ENCODE measurements around the gene DHX36.

Gene DHX36

GRCh38 chr3:154227531-154227930 is 96.8 kb downstream of the DHX36 start:
- no peak for DNase-seq (ENCODE audit: low spot score)
- TF ChIP-seq CTCF (IDR thresholded peaks at IDR 0.05; ENCODE audit: extremely low read depth, insufficient read depth, missing control alignments) = no peak
- in situ Hi-C loops (cut with MboI; ENCODE audit: low pct_unique_long_range_greater_than_20kb, low sequenced_read_pairs, unreplicated experiment) = no loop called here

DNA sequence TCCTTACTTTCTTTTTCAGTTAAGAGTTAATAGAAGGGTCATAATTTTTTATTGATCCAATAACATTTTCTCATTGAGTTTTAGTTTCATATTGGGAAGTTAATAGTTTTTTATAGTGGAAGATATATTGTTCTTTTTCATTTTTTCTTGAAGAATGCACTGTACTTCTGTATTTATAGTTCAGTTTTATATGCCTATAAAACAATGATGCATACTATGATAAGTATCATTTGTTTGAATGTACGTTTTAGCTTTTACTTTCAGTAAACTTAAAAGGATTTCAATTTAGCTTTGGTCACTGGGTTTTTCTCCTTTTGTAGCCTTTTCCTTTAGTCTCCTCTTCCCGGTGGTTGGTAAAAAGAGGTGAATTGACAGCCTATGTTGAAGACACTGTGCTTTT is 98.8 kb downstream of the DHX36 start:
- in situ Hi-C loops (cut with MboI; ENCODE audit: low pct_unique_long_range_greater_than_20kb, low sequenced_read_pairs, unreplicated experiment) = no loop called here
- DNase-seq (ENCODE audit: low spot score) = no peak
- TF ChIP-seq CTCF (IDR thresholded peaks at IDR 0.05; ENCODE audit: extremely low read depth, insufficient read depth, missing control alignments) = no peak

GRCh38 chr3:154224866-154225265 is 99.4 kb downstream of the DHX36 start:
- TF ChIP-seq CTCF (IDR thresholded peaks at IDR 0.05; ENCODE audit: extremely low read depth, insufficient read depth, missing control alignments) = no peak
- in situ Hi-C loops (cut with MboI; ENCODE audit: low pct_unique_long_range_greater_than_20kb, low sequenced_read_pairs, unreplicated experiment) = no loop called here
- no peak for DNase-seq (ENCODE audit: low spot score)

- no peak for DNase-seq (ENCODE audit: low spot score)
- in situ Hi-C loops (cut with MboI; ENCODE audit: low pct_unique_long_range_greater_than_20kb, low sequenced_read_pairs, unreplicated experiment) = no loop called here
- no peak for TF ChIP-seq CTCF (IDR thresholded peaks at IDR 0.05; ENCODE audit: extremely low read depth, insufficient read depth, missing control alignments)
Observed at GRCh38 chr3:154224366-154224765, 99.9 kb downstream of the DHX36 start.

DNA sequence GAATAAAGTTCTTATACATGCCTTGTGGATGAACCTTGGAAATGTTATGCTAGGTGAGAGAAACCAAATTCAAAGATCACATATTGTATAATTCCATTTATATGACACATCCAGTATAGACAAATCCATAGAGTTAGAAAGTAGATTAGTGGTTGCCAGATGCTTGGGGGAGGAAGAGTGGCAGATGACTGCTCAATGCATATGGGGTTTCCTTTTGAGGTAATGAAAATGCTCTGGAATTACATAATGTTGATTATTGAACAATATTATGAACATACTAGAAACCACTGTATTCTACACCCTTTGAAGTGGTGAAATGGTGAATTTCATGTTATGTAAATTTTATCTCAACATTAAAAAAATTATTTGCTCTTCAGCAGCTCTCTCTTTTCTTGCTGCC is 100.8 kb downstream of the DHX36 start:
- in situ Hi-C loops (cut with MboI; ENCODE audit: low pct_unique_long_range_greater_than_20kb, low sequenced_read_pairs, unreplicated experiment) = no loop called here
- no peak for DNase-seq (ENCODE audit: low spot score)
- TF ChIP-seq CTCF (IDR thresholded peaks at IDR 0.05; ENCODE audit: extremely low read depth, insufficient read depth, missing control alignments) = no peak
